ENCODE results near the gene KIF5B. TPM values are rescaled to one million over a fixed set of nuclear protein-coding genes. Genes with fewer than 3 reads are reported as not detected.
A peak's percentile ranks its signal among the peaks of the same experiment; 100 is the strongest.

Gene KIF5B
- total RNA-seq, 1 experiment from 2014 or later = 117 TPM

GRCh38 chr10:32039734-32040133 is 16.5 kb downstream of the KIF5B start:
- Histone ChIP-seq H4K20me1 (ENCODE audit: insufficient read depth) (peaks cover 24% of the 10 kb centered on the region; the same call in 1 of the 2 replicates), H3K4me3 (replicated peaks in 1 of 2; ENCODE audit: low read depth in 1 of 2, low read length in 2 of 2) (no peak overlapping the region), H2AFZ (ENCODE audit: low read depth, low read length, poor library complexity, severe bottlenecking) (no peak overlapping the region), H3K27ac (ENCODE audit: low read depth, low read length) (no peak overlapping the region), H3K9me2 (ENCODE audit: insufficient read depth) (no peaks in the 10 kb centered on the region), H3K27me3 (ENCODE audit: insufficient read depth, low read length) (no peaks in the 10 kb centered on the region), H3K9me3 (ENCODE audit: control insufficient read depth in 1 of 2, insufficient read depth in 1 of 2, low read depth in 1 of 2, low read length in 2 of 2) (no peaks in the 10 kb centered on the region), H3K36me3 (ENCODE audit: control insufficient read depth in 1 of 2, insufficient read depth in 2 of 2, low read length in 2 of 2) (peaks cover 44 to 54% of the 10 kb centered on the region in 2 experiments; a peak in 3 of 4 replicates), H3K9ac (ENCODE audit: low read length) (no peak overlapping the region), H3K79me2 (ENCODE audit: insufficient read depth, low read length) (peaks cover 88% of the 10 kb centered on the region), H3K4me2 (ENCODE audit: low read length) (no peak overlapping the region), H3K4me1 (ENCODE audit: control insufficient read depth in 1 of 2, insufficient read depth in 2 of 2, low read length in 2 of 2) (no peaks in the 10 kb centered on the region)
- ChIA-PET CTCF (no interaction called here), RAD21 (ENCODE audit: low non-redundant PET in 1 of 2, low total read pairs in 2 of 2, uncharacterized antibody in 2 of 2, unreplicated experiment in 2 of 2) (no interaction called here), POLR2A (no interaction called here)
- intact Hi-C loops (cut with micrococcal nuclease) = no loop called here
- TF ChIP-seq EGR1 (IDR thresholded peaks at IDR 0.05; ENCODE audit: low read depth) (no peak), ZBTB33 (IDR thresholded peaks at IDR 0.05; ENCODE audit: extremely low read depth, insufficient replicate concordance, low read length) (no peak), ZNF274 (IDR thresholded peaks at IDR 0.05; ENCODE audit: low read depth, low read length) (no peak), JUND (IDR thresholded peaks at IDR 0.05) (no peak), POLR2AphosphoS5 (IDR thresholded peaks at IDR 0.05; ENCODE audit: low read depth, low read length) (no peak)
- TF ChIP-seq, protein P1, sequence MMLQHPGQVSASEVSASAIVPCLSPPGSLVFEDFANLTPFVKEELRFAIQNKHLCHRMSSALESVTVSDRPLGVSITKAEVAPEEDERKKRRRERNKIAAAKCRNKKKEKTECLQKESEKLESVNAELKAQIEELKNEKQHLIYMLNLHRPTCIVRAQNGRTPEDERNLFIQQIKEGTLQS (IDR thresholded peaks at IDR 0.05) = no peak
- TF ChIP-seq, protein P2, sequence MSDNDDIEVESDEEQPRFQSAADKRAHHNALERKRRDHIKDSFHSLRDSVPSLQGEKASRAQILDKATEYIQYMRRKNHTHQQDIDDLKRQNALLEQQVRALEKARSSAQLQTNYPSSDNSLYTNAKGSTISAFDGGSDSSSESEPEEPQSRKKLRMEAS (IDR thresholded peaks at IDR 0.05) = no peak
- no TSS peak for BruUV-seq (replicated peaks)
- no peak for ATAC-seq
- no peak for DNase-seq (ENCODE audit: low read depth, low spot score)

DNA sequence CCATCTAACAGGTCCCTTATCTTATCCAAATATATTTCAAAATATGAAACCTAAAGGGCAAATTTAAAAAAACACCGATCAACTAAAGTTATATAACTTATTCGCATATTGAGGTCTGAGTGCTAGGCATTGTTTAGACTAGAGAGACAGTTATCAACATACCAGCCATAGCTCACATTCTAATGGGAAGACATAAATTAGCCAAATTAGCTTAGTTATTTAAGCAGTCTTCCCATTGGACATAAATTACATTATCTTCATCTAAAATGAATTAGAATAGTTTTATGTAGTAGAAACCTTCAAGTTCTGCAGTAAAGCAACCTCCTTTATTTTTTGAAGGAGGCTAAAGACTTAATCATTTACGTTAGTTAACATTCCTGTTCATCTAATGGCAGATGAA is 17.4 kb downstream of the KIF5B start:
- no peak overlapping the region for H3K4me2 ChIP-seq (ENCODE audit: low read length)
- BruUV-seq (replicated peaks) = TSS peak; percentile 13
- TF ChIP-seq POLR2AphosphoS5 (IDR thresholded peaks at IDR 0.05; ENCODE audit: low read depth, low read length) (no peak), ZBTB33 (IDR thresholded peaks at IDR 0.05; ENCODE audit: extremely low read depth, insufficient replicate concordance, low read length) (no peak), RAD21 (IDR thresholded peaks at IDR 0.05; ENCODE audit: low read depth) (no peak), TCF7L2 (IDR thresholded peaks at IDR 0.05; ENCODE audit: borderline replicate concordance, extremely low read depth, insufficient read depth, insufficient read length) (no peak), EZH2phosphoT487 (IDR thresholded peaks at IDR 0.05; ENCODE audit: borderline replicate concordance) (no peak), FOSL1 (IDR thresholded peaks at IDR 0.05; ENCODE audit: low read depth) (no peak)

More for the DNA sequence above, 17.4 kb downstream of the KIF5B start:
- Histone ChIP-seq H3K27ac (ENCODE audit: low read depth, low read length) (no peak overlapping the region), H3K9me3 (ENCODE audit: control insufficient read depth in 1 of 2, insufficient read depth in 1 of 2, low read depth in 1 of 2, low read length in 2 of 2) (no peaks in the 10 kb centered on the region), H4K20me1 (ENCODE audit: insufficient read depth) (peaks cover 22% of the 10 kb centered on the region; the same call in 1 of the 2 replicates), H3K79me2 (ENCODE audit: insufficient read depth, low read length) (peaks cover 86% of the 10 kb centered on the region), H3K4me1 (ENCODE audit: control insufficient read depth in 1 of 2, insufficient read depth in 2 of 2, low read length in 2 of 2) (no peaks in the 10 kb centered on the region), H3K36me3 (ENCODE audit: control insufficient read depth in 1 of 2, insufficient read depth in 2 of 2, low read length in 2 of 2) (peaks cover 43 to 61% of the 10 kb centered on the region in 2 experiments; a peak in 3 of 4 replicates), H3K27me3 (ENCODE audit: insufficient read depth, low read length) (no peaks in the 10 kb centered on the region), H2AFZ (ENCODE audit: low read depth, low read length, poor library complexity, severe bottlenecking) (no peak overlapping the region), H3K9ac (ENCODE audit: low read length) (no peak overlapping the region), H3K4me3 (replicated peaks in 1 of 2; ENCODE audit: low read depth in 1 of 2, low read length in 2 of 2) (no peak overlapping the region), H3K9me2 (ENCODE audit: insufficient read depth) (no peaks in the 10 kb centered on the region)
- ChIA-PET RAD21 (ENCODE audit: low non-redundant PET in 1 of 2, low total read pairs in 2 of 2, uncharacterized antibody in 2 of 2, unreplicated experiment in 2 of 2) (no interaction called here), POLR2A (interaction anchor here (0.6 kb wide), 1 partner anchor 1120 kb away, joined by 4 read pairs; no protein-coding TSS in a partner anchor), CTCF (no interaction called here)
- intact Hi-C loops (cut with micrococcal nuclease) = no loop called here
- ATAC-seq (no peak), DNase-seq (ENCODE audit: low read depth, low spot score) (no peak)

Data from HCT116 (cell line).